ES-I3 (cell line): ENCODE results near the gene PCNX2.
"Not testable (repeated sequence)": the region's sequence is repeated elsewhere in the genome, so short reads cannot be mapped to it uniquely, and the experiment has no call there.

ENCODE experiments used
- H3K36me3 ChIP-seq: 2 replicates; pipeline ENCODE4 v1.6.1; 2013; ENCODE audit warnings: mild to moderate bottlenecking, low read length, control low read depth, moderate library complexity; ENCODE audit not compliant: insufficient read depth
- H3K4me1 ChIP-seq: 2 replicates; pipeline ENCODE4 v1.6.1; 2013; ENCODE audit warnings: mild to moderate bottlenecking, control low read depth, low read length; ENCODE audit not compliant: insufficient read depth
- H3K9ac ChIP-seq: 2 replicates; pipeline ENCODE4 v1.6.1; 2013; ENCODE audit warnings: low read depth, mild to moderate bottlenecking, low read length, moderate library complexity
- H3K9me3 ChIP-seq: 2 replicates; pipeline ENCODE4 v1.6.1; 2013; ENCODE audit warnings: mild to moderate bottlenecking, low read length, moderate library complexity; ENCODE audit not compliant: control insufficient read depth, insufficient read depth

The PCNX2 gene

GRCh38 chr1:233005156-233005555 lies 290.4 kb downstream of the PCNX2 start:
- no peaks in the 10 kb centered on the region for H3K9me3 ChIP-seq
- no peak overlapping the region for H3K9ac ChIP-seq
- no peaks in the 10 kb centered on the region; the same call in 1 of the 2 replicates for H3K4me1 ChIP-seq
- H3K36me3 ChIP-seq: no peaks in the 10 kb centered on the region; the same call in 1 of the 2 replicates

GRCh38 chr1:233004451-233004850 lies 291.1 kb downstream of the PCNX2 start:
- Histone ChIP-seq H3K36me3 (peaks cover 3% of the 10 kb centered on the region; the same call in 1 of the 2 replicates), H3K9me3 (no peaks in the 10 kb centered on the region), H3K9ac (no peak overlapping the region), H3K4me1 (no peaks in the 10 kb centered on the region; the same call in 1 of the 2 replicates)

GRCh38 chr1:233003638-233004037 lies 291.9 kb downstream of the PCNX2 start:
- H3K9ac ChIP-seq, H3K36me3 ChIP-seq, H3K9me3 ChIP-seq, H3K4me1 ChIP-seq: not testable (repeated sequence)

GRCh38 chr1:232999956-233000625 lies 295.4 kb downstream of the PCNX2 start:
- peaks cover 2% of the 10 kb centered on the region; the same call in 1 of the 2 replicates for H3K9me3 ChIP-seq
- no peak overlapping the region for H3K9ac ChIP-seq
- H3K4me1 ChIP-seq: no peaks in the 10 kb centered on the region
- peaks cover 14% of the 10 kb centered on the region; the same call in 1 of the 2 replicates for H3K36me3 ChIP-seq

- H3K9me3 ChIP-seq: peaks cover 12% of the 10 kb centered on the region
- H3K4me1 ChIP-seq: no peaks in the 10 kb centered on the region
- peaks cover 16% of the 10 kb centered on the region; the same call in 1 of the 2 replicates for H3K36me3 ChIP-seq
- H3K9ac ChIP-seq: no peak overlapping the region
Measured at GRCh38 chr1:232998646-232999045, 296.9 kb downstream of the PCNX2 start.

GRCh38 chr1:232998138-232998537 lies 297.4 kb downstream of the PCNX2 start:
- Histone ChIP-seq H3K9me3 (peaks cover 12% of the 10 kb centered on the region), H3K9ac (no peak overlapping the region), H3K4me1 (no peaks in the 10 kb centered on the region), H3K36me3 (peaks cover 16% of the 10 kb centered on the region; the same call in 1 of the 2 replicates)

GRCh38 chr1:232996143-232996542 lies 299.4 kb downstream of the PCNX2 start:
- no peak overlapping the region for H3K9ac ChIP-seq
- peaks cover 12% of the 10 kb centered on the region for H3K9me3 ChIP-seq

GRCh38 chr1:232995189-232995588 lies 300.3 kb downstream of the PCNX2 start:
- H3K9me3 ChIP-seq: peaks cover 12% of the 10 kb centered on the region
- H3K4me1 ChIP-seq: no peaks in the 10 kb centered on the region
- H3K36me3 ChIP-seq: peaks cover 21% of the 10 kb centered on the region; the same call in 1 of the 2 replicates
- no peak overlapping the region for H3K9ac ChIP-seq

More at GRCh38 chr1:232996143-232996542, 299.4 kb downstream of the PCNX2 start:
- peaks cover 21% of the 10 kb centered on the region; the same call in 1 of the 2 replicates for H3K36me3 ChIP-seq
- H3K4me1 ChIP-seq: no peaks in the 10 kb centered on the region

- peaks cover 12% of the 10 kb centered on the region for H3K9me3 ChIP-seq
- H3K36me3 ChIP-seq: peaks cover 17% of the 10 kb centered on the region; the same call in 1 of the 2 replicates
- H3K9ac ChIP-seq: no peak overlapping the region
- H3K4me1 ChIP-seq: no peaks in the 10 kb centered on the region
Measured at GRCh38 chr1:232993555-232993954, 302.0 kb downstream of the PCNX2 start.

- Histone ChIP-seq H3K9me3 (peaks cover 12% of the 10 kb centered on the region), H3K36me3 (peaks cover 15% of the 10 kb centered on the region; the same call in 1 of the 2 replicates), H3K4me1 (no peaks in the 10 kb centered on the region), H3K9ac (no peak overlapping the region)
Measured at GRCh38 chr1:232992227-232992626, 303.3 kb downstream of the PCNX2 start.

- Histone ChIP-seq H3K9me3 (peaks cover 12% of the 10 kb centered on the region), H3K4me1 (no peaks in the 10 kb centered on the region), H3K36me3 (peaks cover 15% of the 10 kb centered on the region; the same call in 1 of the 2 replicates), H3K9ac (no peak overlapping the region)
Measured at GRCh38 chr1:232991238-232991637, 304.3 kb downstream of the PCNX2 start.

- H3K4me1 ChIP-seq: no peaks in the 10 kb centered on the region
- H3K36me3 ChIP-seq: peaks cover 11% of the 10 kb centered on the region; the same call in 1 of the 2 replicates
- H3K9ac ChIP-seq: no peak overlapping the region
- peaks cover 12% of the 10 kb centered on the region for H3K9me3 ChIP-seq
Measured at GRCh38 chr1:232990176-232991128, 305.1 kb downstream of the PCNX2 start.

- no peaks in the 10 kb centered on the region for H3K4me1 ChIP-seq
- no peaks in the 10 kb centered on the region; the same call in 1 of the 2 replicates for H3K9me3 ChIP-seq
- H3K9ac ChIP-seq: no peak overlapping the region
- peaks cover 5% of the 10 kb centered on the region; the same call in 1 of the 2 replicates for H3K36me3 ChIP-seq
Measured at GRCh38 chr1:232988572-232989040, 306.9 kb downstream of the PCNX2 start.

GRCh38 chr1:232987774-232988140 lies 307.8 kb downstream of the PCNX2 start:
- no peaks in the 10 kb centered on the region for H3K4me1 ChIP-seq
- peaks cover 4% of the 10 kb centered on the region; the same call in 1 of the 2 replicates for H3K36me3 ChIP-seq
- no peaks in the 10 kb centered on the region for H3K9me3 ChIP-seq
- H3K9ac ChIP-seq: no peak overlapping the region
